Measurements from ENCODE around the gene RASA3.
"Not testable (repeated sequence)": the region's sequence is repeated elsewhere in the genome, so short reads cannot be mapped to it uniquely, and the experiment has no call there.

Gene RASA3

GRCh38 chr13:114020750-114021463 lies 111.5 kb downstream of the RASA3 start:
- DNase-seq (ENCODE audit: low read depth), result no peak
- no peak for TF ChIP-seq CTCF (conservative IDR thresholded peaks at IDR 0.05; ENCODE audit: low read depth, low read length)

GRCh38 chr13:114020134-114020533 lies 112.3 kb downstream of the RASA3 start:
- H3K4me3 ChIP-seq (ENCODE audit: low read depth, low read length); DNase-seq (ENCODE audit: low read depth): not testable (repeated sequence)

More at GRCh38 chr13:114020750-114021463, 111.5 kb downstream of the RASA3 start:
- no peak overlapping the region for H3K4me3 ChIP-seq (ENCODE audit: low read depth, low read length)

- no peak for DNase-seq (ENCODE audit: low read depth)
- no peak for TF ChIP-seq CTCF (conservative IDR thresholded peaks at IDR 0.05; ENCODE audit: low read depth, low read length)
- H3K4me3 ChIP-seq (ENCODE audit: low read depth, low read length), result no peak overlapping the region
These were observed 113.1 kb downstream of the RASA3 start for GRCh38 chr13:114019367-114019766.

GRCh38 chr13:114018461-114019055 lies 113.9 kb downstream of the RASA3 start:
- H3K4me3 ChIP-seq (ENCODE audit: low read depth, low read length), result no peak overlapping the region
- no peak for DNase-seq (ENCODE audit: low read depth)
- TF ChIP-seq CTCF (conservative IDR thresholded peaks at IDR 0.05; ENCODE audit: low read depth, low read length), result no peak

GRCh38 chr13:114017966-114018365 lies 114.5 kb downstream of the RASA3 start:
- TF ChIP-seq CTCF (conservative IDR thresholded peaks at IDR 0.05; ENCODE audit: low read depth, low read length), result no peak
- no peak overlapping the region for H3K4me3 ChIP-seq (ENCODE audit: low read depth, low read length)

GRCh38 chr13:114017028-114017630 lies 115.3 kb downstream of the RASA3 start:
- no peak overlapping the region for H3K4me3 ChIP-seq (ENCODE audit: low read depth, low read length)
- DNase-seq (ENCODE audit: low read depth), result peak; percentile 48
- TF ChIP-seq CTCF (conservative IDR thresholded peaks at IDR 0.05; ENCODE audit: low read depth, low read length), result peak; percentile 56

More at GRCh38 chr13:114017966-114018365, 114.5 kb downstream of the RASA3 start:
- DNase-seq (ENCODE audit: low read depth), result no peak

- no peak for DNase-seq (ENCODE audit: low read depth)
- no peak overlapping the region for H3K4me3 ChIP-seq (ENCODE audit: low read depth, low read length)
- no peak for TF ChIP-seq CTCF (conservative IDR thresholded peaks at IDR 0.05; ENCODE audit: low read depth, low read length)
These were observed 115.9 kb downstream of the RASA3 start for GRCh38 chr13:114016321-114017027.

All from choroid plexus epithelial cell (primary cell).